Neural progenitor cell (in vitro differentiated cells): ENCODE results near the gene EDC4.
"Not testable (repeated sequence)": the region's sequence is repeated elsewhere in the genome, so short reads cannot be mapped to it uniquely, and the experiment has no call there.

ENCODE experiments used
- CTCF ChIP-seq: fragments of 200-600 bp; sonication (generic); IDR thresholded peaks from 2 replicates; pipeline ENCODE4 v1.5.1; 2017; ENCODE audit warnings: antibody characterized with exemption, mild to moderate bottlenecking
- EZH2 ChIP-seq: fragments of 200-600 bp; sonication (generic); IDR thresholded peaks from 2 replicates; pipeline ENCODE4 v1.6.1; 2017; ENCODE audit warnings: antibody characterized with exemption, mild to moderate bottlenecking, moderate library complexity
- EZH2phosphoT487 ChIP-seq: fragments of 200-600 bp; sonication (generic); IDR thresholded peaks from 2 replicates; pipeline ENCODE4 v1.6.1; 2017; ENCODE audit warnings: antibody characterized with exemption

- not testable (repeated sequence) for TF ChIP-seq CTCF, EZH2, EZH2phosphoT487
Observed at GRCh38 chr16:67837190-67837589, 35.7 kb upstream of the EDC4 start.
